Muscle of leg (tissue), 11 donors: Measurements from ENCODE around the gene RAB31. TPM values are rescaled to one million over a fixed set of nuclear protein-coding genes. Genes with fewer than 3 reads are reported as not detected.
A peak's percentile ranks its signal among the peaks of the same experiment; 100 is the strongest.

Experiments used
- DNase-seq: peaks from one replicate; pipeline ENCODE4 v3.0.0; 2013
- H3K27ac ChIP-seq: one replicate; pipeline ENCODE4 v1.5.1; 2013; ENCODE audit warnings: mild to moderate bottlenecking, low read length, control low read depth
- H3K27me3 ChIP-seq: one replicate; pipeline ENCODE4 v1.6.1; 2013; ENCODE audit warnings: low read length; ENCODE audit not compliant: control insufficient read depth, insufficient read depth
- H3K36me3 ChIP-seq: one replicate; pipeline ENCODE4 v1.6.1; 2013; ENCODE audit warnings: low read length; ENCODE audit not compliant: control insufficient read depth, insufficient read depth
- H3K4me1 ChIP-seq: one replicate; pipeline ENCODE4 v1.6.1; 2013; ENCODE audit warnings: low read length; ENCODE audit not compliant: control insufficient read depth, insufficient read depth
- H3K4me3 ChIP-seq: one replicate; pipeline ENCODE4 v1.5.1; 2013; ENCODE audit warnings: low read length, control low read depth
- H3K9me3 ChIP-seq: replicated peaks from 2 replicates; pipeline ENCODE4 v1.6.1; 2013; ENCODE audit warnings: low read depth, low read length; ENCODE audit not compliant: control insufficient read depth
- WGBS: methylation state at CpG from one replicate; pipeline ENCODE4 v1.1.5; 2013; ENCODE audit warnings: missing lambda C conversion rate; ENCODE audit not compliant: insufficient coverage; 5-methylcytosine and 5-hydroxymethylcytosine counted together
- polyA plus RNA-seq, 8 donors: library from polyadenylated mRNA; unstranded; fragments of 120-200 nt; gene quantifications; one replicate each; pipeline versions ENCODE4 v1.2.1 to v1.2.3, GENCODE V29; 2013; ENCODE audit warnings: inconsistent platforms in 1 of 8, low replicate concordance in 1 of 8; ENCODE audit not compliant: insufficient read length in 8 of 8, insufficient read depth in 1 of 8
- total RNA-seq: library from RNA; stranded (reverse); fragments of 120-200 nt; gene quantifications from one replicate; pipeline ENCODE4 v1.2.4, GENCODE V29; 2013

RAB31 gene
- total and polyA plus RNA-seq, 9 donors, result 19.6 to 40.8 (median 27.6) TPM

GRCh38 chr18:9735238-9735637 is 27.1 kb downstream of the RAB31 start:
- H3K4me3 ChIP-seq, result no peak overlapping the region
- DNase-seq, result no peak
- H3K9me3 ChIP-seq, result no peaks in the 10 kb centered on the region
- H3K36me3 ChIP-seq, result peaks cover 9% of the 10 kb centered on the region
- 91% methylated on average over 5 of the region's 9 CpGs for WGBS
- H3K4me1 ChIP-seq, result no peaks in the 10 kb centered on the region
- H3K27me3 ChIP-seq, result no peaks in the 10 kb centered on the region
- no peak overlapping the region for H3K27ac ChIP-seq

DNA sequence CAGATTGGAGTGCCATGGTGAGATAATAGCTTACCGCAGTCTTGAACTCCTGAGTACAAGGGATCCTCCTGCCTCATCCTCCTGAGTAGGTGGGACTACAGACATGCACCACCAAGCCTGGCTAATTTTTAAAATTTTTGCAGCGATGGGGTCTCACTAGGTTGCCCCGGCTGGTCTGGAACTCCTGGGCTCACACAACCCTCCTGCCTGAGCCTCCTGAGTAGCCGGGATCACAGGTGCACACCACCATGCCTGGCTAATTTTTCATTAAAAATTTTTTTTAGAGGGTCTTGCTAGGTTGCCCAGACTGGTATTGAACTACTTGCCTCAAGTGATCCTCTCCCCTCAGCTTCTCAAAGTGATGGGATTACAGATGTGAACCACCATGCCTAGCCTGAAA is 27.8 kb downstream of the RAB31 start:
- Histone ChIP-seq H3K36me3 (peaks cover 9% of the 10 kb centered on the region), H3K4me3 (no peak overlapping the region), H3K4me1 (no peaks in the 10 kb centered on the region), H3K27ac (no peak overlapping the region), H3K27me3 (no peaks in the 10 kb centered on the region), H3K9me3 (no peaks in the 10 kb centered on the region)
- DNase-seq, result no peak
- 94% methylated on average over 3 of the region's 4 CpGs for WGBS

GRCh38 chr18:9736286-9736835 is 28.3 kb downstream of the RAB31 start:
- H3K4me3 ChIP-seq, result no peak overlapping the region
- peaks cover 9% of the 10 kb centered on the region for H3K36me3 ChIP-seq
- H3K9me3 ChIP-seq, result no peaks in the 10 kb centered on the region
- no peak for DNase-seq
- no CpG with 5 or more reads among the region's 4 CpGs for WGBS
- H3K27me3 ChIP-seq, result no peaks in the 10 kb centered on the region
- peaks cover under 1% of the 10 kb centered on the region for H3K4me1 ChIP-seq
- H3K27ac ChIP-seq, result no peak overlapping the region

GRCh38 chr18:9737006-9737405 is 28.9 kb downstream of the RAB31 start:
- no peak overlapping the region for H3K4me3 ChIP-seq
- no peaks in the 10 kb centered on the region for H3K27me3 ChIP-seq
- no peak overlapping the region for H3K27ac ChIP-seq
- DNase-seq, result no peak
- 40% methylated on average over 1 of the region's 4 CpGs for WGBS
- H3K9me3 ChIP-seq, result no peaks in the 10 kb centered on the region
- H3K4me1 ChIP-seq, result peaks cover 7% of the 10 kb centered on the region
- peaks cover 9% of the 10 kb centered on the region for H3K36me3 ChIP-seq

DNA sequence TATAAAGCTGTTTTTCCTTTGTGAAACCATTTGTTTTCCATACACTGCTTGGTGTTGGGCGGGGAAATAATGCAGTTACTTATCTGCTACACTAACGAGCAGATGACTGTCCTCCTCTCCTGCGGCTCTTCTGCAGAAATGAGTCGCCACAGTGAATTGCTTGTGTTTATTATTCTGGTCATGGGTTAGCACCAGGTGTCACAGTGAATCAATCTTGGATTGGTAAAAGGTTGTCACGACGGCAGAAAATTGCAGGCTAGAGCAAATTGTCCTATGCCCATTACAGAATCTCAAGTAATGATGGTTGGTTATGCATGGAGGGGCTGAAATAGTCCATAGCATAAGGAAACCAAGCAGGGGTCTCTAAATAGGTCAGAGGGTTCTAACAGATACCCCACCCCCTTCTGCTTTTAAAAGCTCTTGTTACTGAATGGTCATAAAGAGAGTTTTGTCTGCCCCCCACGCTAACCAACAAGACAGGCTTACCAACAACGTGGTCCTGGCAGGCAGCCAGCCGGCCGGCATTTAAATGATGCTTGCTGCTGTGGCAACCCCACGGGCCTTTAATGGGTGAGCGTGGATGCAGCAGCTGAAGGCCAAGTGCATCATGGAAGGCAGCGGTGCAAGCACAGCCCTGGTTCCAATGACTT is 29.5 kb downstream of the RAB31 start:
- peaks cover 13% of the 10 kb centered on the region for H3K4me1 ChIP-seq

GRCh38 chr18:9738266-9738969 is 30.3 kb downstream of the RAB31 start:
- H3K36me3 ChIP-seq, result peaks cover 4% of the 10 kb centered on the region
- no peak for DNase-seq
- peaks cover 13% of the 10 kb centered on the region for H3K4me1 ChIP-seq
- no peaks in the 10 kb centered on the region for H3K9me3 ChIP-seq
- 76% methylated on average over 4 of the region's 8 CpGs for WGBS
- no peak overlapping the region for H3K4me3 ChIP-seq
- no peak overlapping the region for H3K27ac ChIP-seq
- H3K27me3 ChIP-seq, result no peaks in the 10 kb centered on the region

More for the DNA sequence above, 29.5 kb downstream of the RAB31 start:
- Histone ChIP-seq H3K27me3 (no peaks in the 10 kb centered on the region), H3K27ac (no peak overlapping the region), H3K9me3 (no peaks in the 10 kb centered on the region), H3K36me3 (peaks cover 4% of the 10 kb centered on the region), H3K4me3 (no peak overlapping the region)
- DNase-seq, result no peak
- 56% methylated on average over 9 of the region's 13 CpGs for WGBS

DNA sequence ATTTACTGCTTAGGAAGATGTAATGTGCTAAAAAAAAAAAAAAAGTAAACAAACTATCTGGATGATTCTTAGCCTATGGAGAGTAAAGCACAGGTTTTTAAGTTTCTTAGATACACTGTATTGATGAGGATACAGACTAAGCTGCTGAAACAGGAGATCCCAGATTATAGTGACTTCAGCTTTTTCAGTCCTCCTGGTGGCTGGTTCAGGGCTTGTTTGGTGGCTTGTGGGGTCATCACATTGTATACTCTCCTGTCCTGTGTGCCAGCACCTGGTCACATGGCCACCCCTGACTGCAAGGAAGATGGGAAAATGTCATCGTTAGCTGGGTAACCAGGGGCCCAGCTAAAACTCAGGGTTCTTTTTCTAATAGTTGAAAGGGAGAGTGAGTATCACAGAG is 31.4 kb downstream of the RAB31 start:
- no peaks in the 10 kb centered on the region for H3K9me3 ChIP-seq
- H3K36me3 ChIP-seq, result peaks cover 4% of the 10 kb centered on the region
- H3K27ac ChIP-seq, result no peak overlapping the region
- peaks cover 13% of the 10 kb centered on the region for H3K4me1 ChIP-seq
- no peaks in the 10 kb centered on the region for H3K27me3 ChIP-seq
- no peak for DNase-seq
- no CpG with 5 or more reads among the region's 1 CpG for WGBS
- no peak overlapping the region for H3K4me3 ChIP-seq

- H3K27ac ChIP-seq, result no peak overlapping the region
- H3K27me3 ChIP-seq, result no peaks in the 10 kb centered on the region
- 90% methylated on average over 2 of the region's 5 CpGs for WGBS
- H3K4me3 ChIP-seq, result no peak overlapping the region
- no peaks in the 10 kb centered on the region for H3K9me3 ChIP-seq
- H3K36me3 ChIP-seq, result peaks cover 4% of the 10 kb centered on the region
- DNase-seq, result no peak
- peaks cover 13% of the 10 kb centered on the region for H3K4me1 ChIP-seq
These were observed 32.0 kb downstream of the RAB31 start for GRCh38 chr18:9740071-9740470.

GRCh38 chr18:9741406-9741792 is 33.3 kb downstream of the RAB31 start:
- no peak for DNase-seq
- Histone ChIP-seq H3K27ac (no peak overlapping the region), H3K36me3 (no peaks in the 10 kb centered on the region), H3K4me1 (peaks cover 13% of the 10 kb centered on the region), H3K4me3 (no peak overlapping the region), H3K27me3 (no peaks in the 10 kb centered on the region), H3K9me3 (no peaks in the 10 kb centered on the region)
- 67% methylated on average over 6 of the region's 6 CpGs for WGBS

DNA sequence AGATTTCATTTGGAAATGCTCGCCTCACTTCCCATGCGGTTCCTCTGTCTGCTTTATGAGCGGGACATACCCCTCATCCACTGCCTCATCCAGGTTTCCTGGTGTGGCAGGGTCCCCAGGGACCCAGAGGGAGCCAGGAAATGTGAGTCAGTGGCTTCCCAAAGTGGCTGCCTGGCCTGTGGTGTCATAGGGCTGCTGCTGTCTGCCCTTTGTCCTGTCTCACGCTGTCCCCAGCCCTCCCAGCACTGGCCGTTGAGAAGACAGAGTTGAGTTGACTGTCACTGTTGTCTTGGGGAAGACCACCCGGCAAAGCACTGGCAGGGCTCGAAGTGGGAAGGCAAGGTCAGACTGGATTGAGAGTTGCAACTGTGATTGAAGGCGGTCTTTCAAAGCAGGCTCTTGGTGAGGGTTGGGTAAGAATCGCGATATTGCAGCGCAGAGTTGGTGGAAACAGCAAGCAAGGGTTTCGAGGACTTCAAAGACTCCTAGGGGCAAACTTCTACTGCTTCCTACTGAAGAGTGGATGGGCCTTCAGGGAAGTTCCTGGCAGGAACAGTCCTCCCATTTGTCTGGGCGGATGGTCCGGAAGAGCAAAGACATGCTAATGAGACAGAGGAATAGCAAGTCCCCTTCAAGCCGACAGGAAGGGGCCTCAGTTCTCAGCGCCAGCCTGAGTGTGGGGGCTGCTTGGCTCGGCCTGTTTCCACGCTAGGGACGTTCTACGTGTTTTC is 33.9 kb downstream of the RAB31 start:
- Histone ChIP-seq H3K4me1 (peaks cover 13% of the 10 kb centered on the region), H3K27ac (peak overlapping the region; percentile 56), H3K9me3 (no peaks in the 10 kb centered on the region), H3K36me3 (no peaks in the 10 kb centered on the region), H3K4me3 (no peak overlapping the region), H3K27me3 (no peaks in the 10 kb centered on the region)
- DNase-seq, result peak; percentile 58
- 44% methylated on average over 17 of the region's 20 CpGs for WGBS
